HepG2 (cell line): ENCODE measurements around the gene PDK2. TPM values are rescaled to one million over a fixed set of nuclear protein-coding genes. Genes with fewer than 3 reads are reported as not detected.

Source experiments
- ARID2 ChIP-seq: sonication (generic); formaldehyde crosslinking; IDR thresholded peaks from 2 replicates; pipeline ENCODE4 v1.8.1; 2022; ENCODE audit warnings: mild to moderate bottlenecking, missing genetic modification reagents, borderline replicate concordance
- CERS6 ChIP-seq: sonication (generic); formaldehyde crosslinking; IDR thresholded peaks from 2 replicates; pipeline ENCODE4 v1.5.0; 2020; ENCODE audit warnings: missing genetic modification reagents
- DBP ChIP-seq: sonication (generic); formaldehyde crosslinking; IDR thresholded peaks from 2 replicates; pipeline ENCODE4 v1.4.0; 2020; ENCODE audit warnings: missing genetic modification reagents; ENCODE audit errors: not compliant biosample characterization
- FOXK2 ChIP-seq: fragments of 450-650 bp; IDR thresholded peaks from 2 replicates; pipeline ENCODE4 v1.6.1; 2016
- GABPA ChIP-seq, 2 experiments: IDR thresholded peaks; 2 replicates each; pipeline ENCODE4 v1.6.1; 2011 to 2016; ENCODE audit warnings: low read depth in 2 of 2, low read length in 1 of 2, missing biosample characterization in 1 of 2, missing genetic modification characterization in 1 of 2
- KAT8 ChIP-seq: IDR thresholded peaks from 2 replicates; pipeline ENCODE4 v1.6.1; 2016; ENCODE audit warnings: missing genetic modification reagents, missing compliant biosample characterization
- MTA3 ChIP-seq: sonication (generic); formaldehyde crosslinking; IDR thresholded peaks from 2 replicates; pipeline ENCODE4 v1.4.0; 2020; ENCODE audit warnings: missing genetic modification reagents
- NFKB2 ChIP-seq: sonication (generic); formaldehyde crosslinking; IDR thresholded peaks from 2 replicates; pipeline ENCODE4 v1.4.0; 2020; ENCODE audit warnings: missing genetic modification reagents, borderline replicate concordance
- POGK ChIP-seq: sonication (generic); formaldehyde crosslinking; conservative IDR thresholded peaks from 2 replicates; pipeline ENCODE4 v1.8.0; 2022; ENCODE audit warnings: mild to moderate bottlenecking, moderate library complexity, missing genetic modification reagents
- POLR2A ChIP-seq, 2 experiments: IDR thresholded peaks; 2 replicates each; pipeline ENCODE4 v1.6.1; 2011; ENCODE audit warnings: low read depth in 2 of 2, low read length in 2 of 2, mild to moderate bottlenecking in 1 of 2, moderate library complexity in 1 of 2; ENCODE audit not compliant: insufficient read depth in 1 of 2
- SOX6 ChIP-seq, 2 experiments: fragments of 450-650 bp in 1 of 2; sonication (generic) in 1 of 2; formaldehyde crosslinking in 1 of 2; IDR thresholded peaks; 2 replicates each; pipeline versions ENCODE4 v1.4.0 to v1.6.1; 2017 to 2020; ENCODE audit warnings: antibody characterized with exemption in 1 of 2, mild to moderate bottlenecking in 1 of 2, missing genetic modification reagents in 1 of 2
- TCF12 ChIP-seq, 2 experiments: fragments of 450-650 bp in 1 of 2; sonication (generic) in 1 of 2; formaldehyde crosslinking in 1 of 2; IDR thresholded peaks; 2 replicates each; pipeline versions ENCODE4 v1.6.1 to v1.8.0; 2017 to 2022; ENCODE audit warnings: antibody characterized with exemption in 1 of 2, mild to moderate bottlenecking in 1 of 2, missing genetic modification reagents in 1 of 2, moderate library complexity in 1 of 2
- TFDP1 ChIP-seq: IDR thresholded peaks from 2 replicates; pipeline ENCODE4 v1.6.1; 2016; ENCODE audit warnings: missing compliant biosample characterization, missing genetic modification reagents, borderline replicate concordance
- ZNF292 ChIP-seq: sonication (generic); formaldehyde crosslinking; IDR thresholded peaks from 2 replicates; pipeline ENCODE4 v1.8.1; 2022; ENCODE audit warnings: mild to moderate bottlenecking, low read depth, missing genetic modification reagents, borderline replicate concordance
- ZNF296 ChIP-seq: sonication (generic); formaldehyde crosslinking; conservative IDR thresholded peaks from 2 replicates; pipeline ENCODE4 v1.5.0; 2020; ENCODE audit warnings: mild to moderate bottlenecking, missing genetic modification reagents
- ZNF362 ChIP-seq: sonication (generic); formaldehyde crosslinking; IDR thresholded peaks from 2 replicates; pipeline ENCODE4 v1.4.0; 2020; ENCODE audit warnings: missing genetic modification reagents, mild to moderate bottlenecking, borderline replicate concordance
- ZNF607 ChIP-seq: sonication (generic); formaldehyde crosslinking; IDR thresholded peaks from 2 replicates; pipeline ENCODE4 v1.5.1; 2020; ENCODE audit warnings: missing genetic modification reagents, mild to moderate bottlenecking, borderline replicate concordance
- ZNF704 ChIP-seq: sonication (generic); formaldehyde crosslinking; IDR thresholded peaks from 2 replicates; pipeline ENCODE4 v1.8.1; 2023; ENCODE audit warnings: mild to moderate bottlenecking, inconsistent platforms, moderate library complexity, missing genetic modification reagents, borderline replicate concordance
- ZNF883 ChIP-seq: sonication (generic); formaldehyde crosslinking; IDR thresholded peaks from 2 replicates; pipeline ENCODE4 v1.5.1; 2020; ENCODE audit warnings: mild to moderate bottlenecking, missing genetic modification reagents; ENCODE audit errors: not compliant biosample characterization
- polyA plus RNA-seq, 8 experiments: library from polyadenylated mRNA; depleted of rRNA in 3 of 8; stranded (reverse) in 7 of 8; unstranded in 1 of 8; fragments of >200 nt; fragmentation: Illumina TruSeq in 4 of 8; extraction: Trizol in 4 of 8; gene quantifications; 2 replicates each; pipeline versions ENCODE4 v1.2.1 to v1.2.3, GENCODE V29; 2011 to 2016; ENCODE audit warnings: low read depth in 4 of 8, missing spikeins in 1 of 8, mixed read lengths in 1 of 8; ENCODE audit not compliant: insufficient read depth in 1 of 8
- total RNA-seq, 5 experiments: library from RNA; depleted of rRNA; stranded (reverse); fragments of >200 nt; fragmentation: Illumina TruSeq; extraction: Trizol; gene quantifications; 2 replicates each; pipeline ENCODE4 v1.2.3, GENCODE V29; 2016; ENCODE audit warnings: low read depth in 1 of 5

PDK2 gene
- total and polyA plus RNA-seq, 2 of the 13 experiments (the other 11 are each of a cell fraction or from before 2014, with no cell fraction given), result 18.5 to 59.7 TPM

GRCh38 chr17:50151937-50152547 lies 56.9 kb downstream of the PDK2 start (continued):
- TF ChIP-seq ZNF362 (CRISPR knock-in tag), result 0 out of 2 replicates have a peak, but pooled peaks have one; percentile 29
- 0 out of 2 replicates have a peak, but pooled peaks have one; percentile 39 for TF ChIP-seq POGK (CRISPR knock-in tag)
- no peak for TF ChIP-seq SOX6 (IDR thresholded peaks at IDR 0.05)
- TF ChIP-seq SOX6 (CRISPR knock-in tag; IDR thresholded peaks at IDR 0.05), result peak; percentile 65
- TF ChIP-seq TFDP1 (CRISPR knock-in tag), result peak; percentile 54; the same call in 1 of the 2 replicates
- TF ChIP-seq POLR2A (IDR thresholded peaks at IDR 0.05; ENCODE audit: insufficient read depth in 1 of 2, low read depth in 2 of 2, low read length in 2 of 2), result peak in 1 of 2 experiments; percentile 41; a peak in 1 of 4 replicates
- peak; percentile 51 for TF ChIP-seq GABPA (IDR thresholded peaks at IDR 0.05; ENCODE audit: low read depth, low read length)
- peak; percentile 80 for TF ChIP-seq GABPA (CRISPR knock-in tag; IDR thresholded peaks at IDR 0.05; ENCODE audit: low read depth)
- no peak for TF ChIP-seq CERS6 (CRISPR knock-in tag)
- TF ChIP-seq ZNF704 (CRISPR knock-in tag), result no peak
- TF ChIP-seq FOXK2, result no peak
- TF ChIP-seq ZNF292 (CRISPR knock-in tag), result peak; percentile 94
- no peak for TF ChIP-seq DBP (CRISPR knock-in tag)
- no peak for TF ChIP-seq ZNF883 (CRISPR knock-in tag)
- TF ChIP-seq ZNF296 (CRISPR knock-in tag), result no peak
- no peak for TF ChIP-seq ARID2 (CRISPR knock-in tag)
- no peak for TF ChIP-seq NFKB2 (CRISPR knock-in tag)
- no peak for TF ChIP-seq TCF12 (IDR thresholded peaks at IDR 0.05)
- TF ChIP-seq TCF12 (CRISPR knock-in tag; IDR thresholded peaks at IDR 0.05), result 0 out of 2 replicates have a peak, but pooled peaks have one; percentile 30
- TF ChIP-seq MTA3 (CRISPR knock-in tag), result no peak
- TF ChIP-seq KAT8 (CRISPR knock-in tag), result peak; percentile 89
- peak; percentile 75; the same call in 1 of the 2 replicates for TF ChIP-seq ZNF607 (CRISPR knock-in tag)
